G401.6 (cell line): Measurements from ENCODE around the gene JUND.

Experiments used
- FAIRE-seq: peaks from 2 replicates; lab custom pipeline; 2012; peaks lifted over from hg19 to GRCh38; lab: Jason Lieb, UNC

Gene JUND

DNA sequence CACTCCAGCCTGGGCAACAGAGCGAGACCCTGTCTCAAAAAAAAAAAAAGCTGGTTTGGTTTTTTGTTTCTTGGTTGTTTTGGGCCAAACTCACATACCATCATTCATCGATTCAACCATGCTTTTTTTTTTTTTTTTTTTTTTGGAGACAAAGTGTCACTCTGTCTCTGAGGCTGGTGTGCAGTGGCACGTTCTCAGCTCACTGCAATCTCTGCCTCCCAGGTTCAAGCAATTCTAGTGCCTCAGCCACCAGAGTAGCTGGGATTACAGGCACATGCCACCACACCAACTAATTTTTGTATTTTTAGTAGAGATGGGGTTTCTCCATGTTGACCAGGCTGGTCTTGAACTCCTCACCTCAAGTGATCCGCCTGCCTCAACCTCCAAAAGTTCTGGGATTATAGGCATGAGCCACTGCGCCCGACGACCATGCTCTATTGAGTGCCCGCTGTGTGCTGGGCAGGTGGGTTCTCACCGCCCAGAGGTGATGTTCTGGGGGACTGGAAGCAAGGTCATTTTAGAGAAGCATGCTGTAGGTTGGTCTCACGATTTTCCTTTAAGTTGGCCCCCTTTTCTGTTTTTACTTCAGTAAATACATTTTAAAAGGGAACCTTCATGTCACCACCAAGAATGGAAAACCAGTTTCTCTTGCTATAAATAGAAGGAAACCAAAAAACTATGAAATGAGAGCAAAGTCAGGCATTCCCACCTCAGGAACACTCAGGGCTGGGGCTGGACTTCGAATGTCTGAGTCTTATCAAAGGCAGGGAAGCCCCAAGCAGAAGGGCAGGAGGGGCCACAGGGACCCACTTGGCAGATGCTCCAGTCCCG is 8.3 kb upstream of the JUND start:
- FAIRE-seq: no peak

DNA sequence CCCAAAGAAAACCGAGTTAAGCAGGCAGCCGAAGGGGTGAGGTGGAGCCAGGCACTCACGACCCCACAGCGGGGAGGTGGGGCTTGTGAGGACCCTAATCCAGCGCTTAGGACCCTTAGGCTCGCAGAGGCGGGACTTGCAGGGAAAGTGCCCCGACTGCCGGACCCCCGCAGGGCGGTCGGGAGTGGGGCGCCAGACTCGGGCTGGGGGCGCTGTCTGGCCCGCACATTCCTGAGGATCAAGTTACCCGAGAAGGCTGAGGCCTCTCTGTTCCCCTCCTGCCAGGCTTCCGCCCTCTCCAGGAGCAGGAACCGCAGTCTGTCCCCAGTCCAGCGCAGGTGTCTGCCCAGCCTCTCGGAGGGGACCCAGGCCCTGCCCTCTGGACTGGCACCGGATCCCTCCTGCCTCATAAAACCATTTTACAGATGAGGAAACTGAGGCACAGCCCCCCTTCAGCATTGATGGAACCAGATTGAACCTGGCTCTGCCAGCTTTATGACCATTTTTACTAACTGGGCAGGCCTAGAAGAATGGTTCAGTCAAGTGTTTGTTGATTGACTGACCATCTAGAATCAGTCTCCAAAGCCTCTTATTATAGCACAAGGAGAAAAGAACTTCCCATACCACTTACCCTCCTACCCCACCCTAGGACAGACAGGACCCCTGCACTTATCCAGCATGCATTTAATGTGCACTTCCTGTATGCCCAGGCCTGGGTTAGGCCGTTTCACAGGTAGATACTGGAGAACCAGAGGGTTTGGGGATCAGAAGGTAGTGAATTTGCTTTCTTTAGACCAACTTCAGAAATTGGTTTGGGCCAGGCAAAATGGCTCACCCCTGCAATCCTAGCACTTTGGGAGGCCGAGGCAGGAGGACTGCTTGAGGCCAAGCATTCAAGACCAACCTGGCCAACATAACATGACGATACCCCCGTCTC is 6.7 kb upstream of the JUND start:
- FAIRE-seq: no peak

DNA sequence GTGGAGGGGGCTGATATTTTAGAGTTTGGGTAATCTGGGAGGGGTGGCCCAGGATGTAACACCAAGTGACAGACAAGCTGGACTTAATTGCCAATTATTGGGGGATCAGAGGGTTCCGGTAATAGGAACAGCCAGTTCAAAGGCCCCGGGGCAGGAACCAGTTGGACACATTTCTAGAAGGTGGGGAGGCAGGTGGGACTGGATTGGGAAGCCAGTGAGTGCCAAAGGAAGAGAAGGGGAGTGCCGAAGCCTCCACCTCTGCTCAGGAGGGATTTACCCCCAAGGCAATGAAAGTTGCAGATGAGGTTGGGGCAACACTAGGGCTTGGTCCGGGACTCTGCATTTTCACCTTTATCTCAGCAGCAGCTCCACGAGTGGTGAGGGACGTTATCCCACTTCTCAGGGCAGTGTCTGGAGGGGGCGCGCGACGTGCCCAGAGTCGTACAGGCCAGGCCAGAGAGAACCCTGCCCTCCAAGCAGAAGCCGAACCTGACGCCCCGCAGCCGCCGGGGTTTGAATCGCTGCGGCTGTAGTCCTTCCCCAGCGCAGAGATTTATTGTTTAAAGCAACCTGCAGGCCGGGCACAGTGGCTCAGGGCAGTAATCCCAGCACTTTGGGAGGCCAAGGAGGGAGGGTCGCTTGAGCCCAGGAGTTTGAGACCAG is 5.7 kb upstream of the JUND start:
- FAIRE-seq: no peak

DNA sequence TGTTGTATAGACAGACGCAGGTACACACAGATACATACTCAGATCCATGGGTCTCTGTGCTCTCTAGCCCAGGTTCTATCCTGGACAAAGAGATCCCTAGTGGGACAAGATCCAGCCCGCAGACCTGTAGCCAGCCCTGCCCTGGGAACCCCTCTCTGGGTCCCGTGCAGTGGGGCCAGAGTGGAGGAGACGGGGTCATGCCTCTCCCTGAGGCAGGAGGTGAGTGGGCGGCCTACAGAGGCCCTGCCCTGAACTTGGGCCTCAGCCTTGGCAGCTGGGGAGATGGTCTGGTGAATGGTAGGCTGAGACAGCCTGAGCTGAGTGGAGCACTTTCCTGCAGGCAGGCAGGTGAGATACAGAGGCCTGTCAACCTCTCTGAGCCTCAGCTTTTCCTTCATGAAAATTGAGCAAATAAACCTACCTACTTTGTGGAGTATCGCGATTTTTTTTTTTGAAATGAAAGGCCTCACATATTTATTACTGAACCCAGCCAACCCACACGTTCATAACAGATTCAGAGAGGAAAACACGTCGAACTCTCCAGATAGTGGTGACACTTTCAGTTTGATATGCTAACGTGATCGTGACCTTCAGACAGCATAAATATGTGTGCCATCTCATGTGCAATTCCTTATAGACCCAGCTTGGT is 3.4 kb upstream of the JUND start:
- peak; percentile 11 for FAIRE-seq

DNA sequence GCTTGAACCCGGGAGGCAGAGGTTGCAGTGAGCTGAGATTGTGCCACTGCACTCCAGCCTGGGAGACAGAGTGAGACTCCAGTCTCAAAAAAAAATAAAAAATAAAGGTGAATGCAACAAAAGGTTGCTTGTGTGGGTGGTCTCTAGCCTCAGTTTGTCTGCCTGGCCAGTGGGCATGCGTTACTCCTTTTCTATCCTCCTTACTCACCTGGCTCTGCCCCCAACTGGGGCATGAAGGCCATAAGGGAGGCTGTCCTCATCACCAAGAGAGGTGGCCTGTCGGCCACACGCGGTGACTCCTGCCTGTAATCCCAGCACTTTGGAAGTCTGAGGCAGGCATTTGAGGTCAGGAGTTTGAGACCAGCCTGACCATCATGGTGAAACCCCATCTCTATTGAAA is 1.9 kb upstream of the JUND start:
- no peak for FAIRE-seq

DNA sequence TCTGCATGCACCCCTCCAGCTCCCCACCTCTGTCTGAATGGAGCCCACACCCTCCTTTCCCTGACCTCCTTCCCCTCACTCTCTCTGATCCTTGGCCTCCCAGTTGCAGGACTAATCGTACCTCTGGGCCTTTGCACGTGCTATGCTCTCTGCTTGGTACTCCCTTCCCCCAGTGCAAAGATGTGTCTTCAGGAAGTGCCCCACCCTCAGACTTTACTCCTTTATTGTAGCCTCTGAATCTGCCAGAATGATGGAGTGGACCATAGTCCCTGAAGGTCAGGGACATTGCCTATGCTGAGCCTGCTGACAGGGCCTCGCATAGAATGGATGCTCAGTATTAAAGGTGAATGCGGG is 1.3 kb upstream of the JUND start:
- no peak for FAIRE-seq

DNA sequence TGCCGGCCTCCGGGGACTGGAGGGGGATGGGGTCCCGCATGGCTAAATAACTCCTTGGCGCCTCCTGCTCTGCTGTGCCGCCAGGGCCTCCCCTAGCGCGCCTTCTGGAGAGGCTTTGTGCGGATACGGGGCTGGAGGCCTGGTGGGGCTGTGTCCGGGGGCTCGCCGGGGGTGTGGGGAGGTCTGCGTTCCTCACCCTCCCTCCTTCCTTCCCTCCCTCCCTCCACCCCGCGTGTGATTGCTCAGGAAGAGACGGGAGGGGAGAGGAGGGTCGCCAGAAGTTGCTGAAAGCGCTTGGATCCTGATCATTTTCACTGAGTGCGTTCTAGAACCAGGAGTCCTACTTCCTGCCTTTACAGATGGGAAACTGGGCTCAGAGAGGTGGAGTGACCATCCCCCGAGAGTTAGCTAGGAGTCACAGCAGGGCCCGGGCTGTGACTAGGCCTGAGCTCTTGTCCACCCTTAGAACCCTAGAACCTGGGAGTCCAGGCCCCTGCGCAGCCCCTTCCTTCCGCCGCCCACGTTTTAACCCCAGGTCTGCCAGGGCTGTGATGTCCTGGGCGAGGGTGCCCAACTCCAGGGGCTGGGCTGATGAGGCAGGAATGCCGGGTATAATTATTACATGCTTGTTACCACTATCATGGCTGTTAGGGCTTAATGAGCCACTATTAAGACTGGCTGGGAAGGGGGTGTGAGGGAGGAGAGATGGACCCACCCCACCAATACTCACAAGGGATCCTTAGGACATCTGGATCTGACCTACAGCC is 782 bp upstream of the JUND start:
- FAIRE-seq: no peak

DNA sequence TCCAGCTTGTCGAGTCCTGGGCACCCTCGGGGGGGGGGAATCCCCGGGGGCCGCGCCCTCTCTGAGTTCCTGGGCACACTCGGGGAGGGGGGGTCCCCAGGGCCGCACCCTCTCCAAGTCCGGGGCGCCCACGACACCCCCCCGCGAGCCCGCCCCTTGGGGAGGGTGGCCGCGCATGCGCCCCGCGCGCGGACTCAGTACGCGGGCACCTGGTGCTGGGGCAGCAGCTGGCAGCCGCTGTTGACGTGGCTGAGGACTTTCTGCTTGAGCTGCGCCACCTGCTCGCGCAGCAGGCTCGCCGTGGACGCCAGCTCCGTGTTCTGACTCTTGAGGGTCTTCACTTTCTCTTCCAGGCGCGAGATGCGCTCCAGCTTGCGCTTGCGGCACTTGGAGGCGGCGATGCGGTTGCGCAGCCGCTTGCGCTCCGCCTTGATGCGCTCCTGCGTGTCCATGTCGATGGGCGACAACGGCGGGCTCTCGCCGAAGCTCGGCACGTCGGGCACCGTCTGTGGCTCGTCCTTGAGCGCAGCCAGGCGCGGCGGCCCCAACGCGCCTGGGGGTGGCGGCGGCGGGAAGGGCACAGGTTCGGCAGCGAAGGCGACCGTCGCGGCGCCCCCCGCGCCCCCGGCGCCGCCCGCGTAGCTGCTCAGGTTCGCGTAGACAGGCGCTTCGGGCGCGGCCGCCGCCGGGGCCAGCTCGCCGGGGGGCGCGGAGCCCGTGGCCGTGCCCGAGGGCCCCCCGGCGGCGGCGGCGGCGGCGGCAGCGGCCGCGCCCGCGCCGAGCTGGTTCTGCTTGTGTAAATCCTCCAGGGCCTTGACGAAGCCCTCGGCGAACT is 958 bp downstream of the JUND start:
- no peak for FAIRE-seq

DNA sequence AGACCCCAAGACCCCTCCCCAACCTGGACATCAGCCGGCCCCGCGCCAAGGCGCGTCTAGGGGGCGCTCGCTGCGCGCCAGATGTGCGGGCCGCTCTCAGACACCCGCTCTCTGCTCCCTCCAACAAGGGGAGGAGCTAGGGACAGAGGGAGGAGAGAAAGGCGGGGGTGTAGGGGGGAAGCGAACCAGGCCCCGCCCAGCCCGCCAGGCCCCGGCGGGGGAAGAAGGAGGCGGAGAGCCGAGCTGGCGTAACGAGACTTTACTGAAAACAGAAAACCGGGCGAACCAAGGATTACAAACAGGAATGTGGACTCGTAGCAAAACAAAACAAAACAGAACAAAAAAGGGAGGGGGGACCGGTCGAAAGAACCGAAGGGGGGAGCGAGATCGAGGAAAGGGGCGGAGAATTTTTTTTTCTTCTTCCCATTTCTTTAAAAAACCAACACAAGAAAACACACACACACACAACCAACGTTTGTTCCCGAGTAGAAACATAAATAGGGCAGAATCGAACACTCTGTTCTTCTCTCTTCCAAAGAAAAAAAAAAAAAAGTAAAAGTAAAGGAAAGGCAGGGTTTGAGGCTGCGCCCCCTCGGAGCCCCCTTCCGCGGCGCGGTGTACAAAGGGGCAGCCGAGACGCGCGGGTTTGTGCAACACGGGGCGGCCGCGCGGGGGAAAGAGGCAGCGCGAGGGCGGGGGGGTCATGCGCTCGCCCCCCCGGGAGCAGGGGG is 1.7 kb downstream of the JUND start:
- FAIRE-seq: peak; percentile 95

DNA sequence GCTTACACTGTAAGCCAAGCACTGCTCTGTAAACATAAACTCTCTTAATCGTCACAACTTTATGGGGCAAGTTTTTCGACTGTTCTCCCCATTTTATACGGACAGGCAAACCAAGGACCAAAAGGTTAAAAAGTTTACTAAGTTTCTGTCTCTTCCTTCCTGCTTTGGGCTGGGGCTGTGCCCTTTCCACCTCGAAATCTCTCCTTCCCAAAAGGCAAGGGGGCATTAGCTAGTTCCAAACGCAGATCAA is 2.2 kb downstream of the JUND start:
- FAIRE-seq: no peak

DNA sequence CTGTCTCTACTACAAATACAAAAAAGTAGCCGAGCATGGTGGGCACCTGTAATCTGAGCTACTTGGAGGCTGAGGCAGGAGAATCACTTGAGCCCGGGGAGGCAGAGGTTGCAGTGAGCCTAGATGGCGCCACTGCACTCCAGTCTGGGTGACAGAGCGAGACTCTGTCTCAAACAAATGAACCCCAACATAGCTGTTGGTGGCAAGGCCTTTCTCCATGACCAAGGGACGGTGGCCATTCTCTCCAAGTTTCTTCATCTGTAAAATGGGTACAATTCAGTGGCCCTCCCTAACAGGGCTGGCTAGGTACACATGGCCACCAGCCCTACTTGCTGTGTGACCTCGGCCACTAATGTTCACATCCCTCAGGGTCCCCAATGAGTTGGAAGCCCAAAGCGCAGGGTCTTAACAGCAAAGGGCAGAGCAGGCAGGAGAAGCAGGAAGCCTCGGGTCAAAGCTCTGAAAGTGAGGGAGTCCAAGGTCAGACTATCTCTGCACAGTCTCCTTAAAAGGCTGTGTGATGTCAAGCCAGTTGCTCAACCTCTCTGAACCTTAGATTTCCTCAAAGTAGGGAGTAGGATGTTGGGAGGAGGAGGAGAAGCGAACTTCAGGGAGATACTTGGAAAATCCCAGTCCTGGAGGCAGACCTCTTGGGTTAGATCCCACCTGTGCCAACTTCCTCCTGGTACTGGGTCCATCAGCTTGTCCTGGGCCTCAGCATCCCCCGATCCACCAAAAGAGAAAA is 2.7 kb downstream of the JUND start:
- FAIRE-seq: no peak

DNA sequence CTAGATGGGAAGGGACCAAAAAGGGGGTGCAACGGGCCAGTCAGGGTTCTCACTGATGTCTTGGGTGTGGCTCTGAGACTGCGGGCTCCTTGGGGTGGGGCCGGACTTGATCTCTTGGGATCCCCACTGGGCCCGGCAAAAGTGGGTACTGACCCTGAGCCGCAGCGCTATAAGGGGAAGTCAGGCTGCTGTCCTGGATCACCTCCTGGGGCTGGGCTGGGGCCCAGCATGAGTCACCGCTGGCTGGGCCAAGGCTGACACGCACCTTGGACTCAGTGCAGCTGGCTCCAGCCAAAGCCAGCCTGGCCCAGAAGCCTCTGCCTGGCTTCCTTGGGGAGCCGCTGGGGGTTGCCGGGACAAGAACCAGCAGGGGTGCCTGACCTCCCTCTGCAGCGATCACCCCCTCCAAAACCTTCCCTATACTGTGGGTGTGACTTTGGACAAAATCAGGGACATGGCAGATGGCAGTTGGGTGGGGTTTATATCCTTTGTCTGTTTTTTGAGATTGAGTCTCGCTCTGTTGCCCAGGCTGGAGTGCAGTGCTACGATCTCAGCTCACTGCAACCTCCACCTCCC is 6.6 kb downstream of the JUND start:
- no peak for FAIRE-seq

DNA sequence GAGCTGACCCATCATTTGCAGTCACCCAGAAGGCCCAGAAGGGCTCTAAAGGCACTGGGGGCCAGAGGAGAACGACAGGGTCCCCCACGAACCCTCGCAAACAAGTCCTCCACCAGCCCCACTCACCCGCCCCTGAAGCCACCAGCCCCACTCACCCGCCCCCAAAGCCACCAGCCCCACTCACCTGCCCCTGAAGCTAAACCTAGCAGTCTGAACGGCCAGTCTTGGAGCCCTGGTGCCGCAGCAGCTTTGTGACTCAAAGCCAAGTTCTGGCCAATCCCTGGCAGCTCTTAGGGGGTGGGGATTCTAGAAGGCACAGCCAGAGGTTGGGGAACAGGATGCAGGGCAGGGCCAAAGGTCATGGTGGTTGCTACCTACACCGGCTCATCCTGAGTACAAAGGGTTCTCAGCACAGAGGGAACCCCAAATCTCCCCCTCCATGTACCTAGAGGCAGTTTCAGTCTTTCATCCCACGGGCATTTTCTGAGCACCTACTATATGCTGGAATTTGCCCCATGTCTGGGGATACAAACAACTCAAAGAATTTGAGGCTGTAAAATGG is 7.1 kb downstream of the JUND start, which contains the start of gene IQCN:
Gene IQCN, minus strand, starts transcription at position 234 of the 562 bp plus-strand sequence. CDS start 4,974 bp downstream, outside the sequence.
- FAIRE-seq: no peak

DNA sequence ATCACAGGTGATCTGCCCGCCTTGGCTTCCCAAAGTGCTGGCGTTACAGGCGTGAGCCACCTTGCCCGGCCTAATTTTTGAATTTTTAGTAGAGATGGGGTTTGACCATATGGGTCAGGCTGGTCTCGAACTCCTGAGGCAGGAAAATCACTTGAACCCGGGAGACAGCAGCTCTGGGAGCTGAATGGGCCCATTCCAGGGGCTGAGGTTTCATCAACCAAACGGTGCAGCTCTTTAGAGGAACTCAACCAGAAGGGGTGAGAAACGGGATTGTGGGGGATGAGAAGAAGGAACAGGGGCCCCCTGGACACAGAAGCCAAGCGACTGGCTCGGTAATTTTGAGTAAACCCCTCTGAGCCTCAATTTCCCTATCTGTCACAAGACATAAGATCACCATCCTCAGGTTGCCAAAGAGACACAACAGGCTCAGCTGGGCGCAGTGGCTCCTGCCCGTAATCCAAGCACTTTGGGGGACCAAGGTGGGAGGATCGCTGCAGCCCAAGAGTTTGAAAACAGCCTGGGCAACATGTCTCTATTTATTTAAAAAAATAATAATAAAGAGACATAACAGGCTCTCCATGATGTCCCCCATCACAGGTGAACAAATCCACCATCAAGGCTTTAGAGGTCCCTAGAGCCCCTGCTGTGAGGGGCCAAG is 7.7 kb downstream of the JUND start:
- FAIRE-seq: no peak

DNA sequence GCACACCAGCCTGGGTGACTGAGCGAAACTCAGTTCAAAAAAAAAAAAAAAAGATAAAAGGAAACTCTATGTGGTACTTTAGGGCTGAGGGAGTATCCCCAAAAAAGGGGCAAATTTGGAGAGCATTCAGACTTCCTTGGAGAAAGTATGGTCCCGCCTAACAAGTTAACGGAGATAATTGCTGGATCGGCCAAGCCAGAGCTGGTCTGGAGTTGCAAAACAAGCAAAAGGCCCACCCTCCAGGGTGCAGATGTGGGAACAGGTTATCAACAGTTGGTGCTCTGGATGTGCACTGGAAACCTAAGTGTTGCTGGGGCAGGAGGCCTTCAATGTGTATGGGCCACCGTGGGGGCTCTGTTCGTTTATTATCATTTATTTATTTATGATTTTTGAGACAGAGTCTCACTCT is 10.0 kb downstream of the JUND start:
- FAIRE-seq: no peak

DNA sequence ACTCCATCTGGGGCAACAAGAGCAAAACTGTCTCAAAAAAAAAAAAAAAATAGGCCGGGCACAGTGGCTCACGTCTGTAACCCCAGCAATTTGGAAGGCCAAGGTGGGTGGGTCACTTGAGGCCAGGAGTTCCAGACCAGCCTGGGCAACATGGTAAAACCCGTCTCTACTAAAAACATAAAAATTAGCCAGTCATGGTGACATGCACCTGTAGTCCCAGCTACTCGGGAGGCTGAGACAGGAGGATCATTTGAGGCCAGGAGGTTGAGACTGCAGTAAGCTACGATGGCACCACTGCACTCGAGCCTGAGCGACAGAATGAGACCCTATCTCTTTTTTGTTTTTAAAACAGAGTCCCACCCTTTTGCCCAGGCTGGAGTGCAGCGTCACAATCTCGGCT is 11.1 kb downstream of the JUND start:
- FAIRE-seq: no peak

DNA sequence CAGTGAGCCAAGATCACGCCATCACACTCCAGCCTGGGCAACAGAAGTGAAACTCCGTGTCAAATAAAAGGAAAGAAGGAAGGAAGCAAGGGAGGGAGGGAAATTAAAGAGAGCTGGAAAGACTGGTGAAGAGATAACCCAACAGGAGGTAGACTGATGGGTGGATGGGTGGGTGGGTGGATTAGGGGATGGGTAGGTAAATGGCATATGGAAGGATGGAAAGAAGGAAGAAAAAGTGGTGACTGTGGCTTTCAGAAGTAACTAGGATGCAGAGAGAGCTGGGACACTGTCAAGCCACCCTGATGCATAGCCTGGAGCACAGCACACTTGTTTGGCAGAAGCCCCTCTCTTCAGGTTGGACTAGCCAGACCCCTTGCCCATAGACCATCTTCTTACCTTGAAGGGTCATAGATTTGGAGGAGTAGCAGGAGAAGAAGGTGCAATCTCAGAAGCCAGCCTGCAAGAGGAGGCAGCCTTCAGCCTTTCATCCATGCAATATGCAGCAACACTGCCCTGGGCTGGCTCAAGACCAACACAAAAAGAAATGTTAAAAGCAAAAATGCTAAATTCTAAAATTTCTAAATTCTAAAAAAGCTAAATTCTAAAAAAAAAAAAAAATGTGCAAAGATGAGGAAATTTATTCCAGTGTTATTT is 12.2 kb downstream of the JUND start:
- no peak for FAIRE-seq
